Heart right ventricle (tissue), 16 donors: ENCODE results near the gene PROM2. TPM values are rescaled to one million over a fixed set of nuclear protein-coding genes. Genes with fewer than 3 reads are reported as not detected.

Source experiments
- ATAC-seq, 8 donors: fragments of 200-7000 bp; cut with Tn5 transposase; one replicate each; pipeline ENCODE4 v1.9.1; 2020; ENCODE audit warnings: mild to moderate bottlenecking in 8 of 8, moderate library complexity in 8 of 8, moderate number of reproducible peaks in 1 of 8
- DNase-seq, 2 donors: peaks; one replicate each; pipeline ENCODE4 v3.0.0-alpha.2; 2020
- H3K27ac ChIP-seq, 10 donors: fragments of 200-600 bp; sonication (generic) in 2 of 10; one replicate each; pipeline versions ENCODE4 v1.5.0 to v1.8.0; 2020 to 2022; ENCODE audit warnings: mild to moderate bottlenecking in 3 of 10
- H3K27me3 ChIP-seq, 7 donors: fragments of 200-600 bp; one replicate each; pipeline ENCODE4 v1.8.0; 2021 to 2022; ENCODE audit warnings: mild to moderate bottlenecking in 2 of 7
- H3K36me3 ChIP-seq, 9 donors: fragments of 200-600 bp; sonication (generic) in 1 of 9; one replicate each; pipeline versions ENCODE4 v1.5.0 to v1.8.0; 2020 to 2022; ENCODE audit warnings: mild to moderate bottlenecking in 2 of 9
- H3K4me1 ChIP-seq, 9 donors: fragments of 200-600 bp; sonication (generic) in 1 of 9; one replicate each; pipeline versions ENCODE4 v1.5.0 to v1.8.0; 2020 to 2022; ENCODE audit warnings: mild to moderate bottlenecking in 4 of 9
- H3K4me3 ChIP-seq, 10 donors: fragments of 200-600 bp; sonication (generic) in 2 of 10; one replicate each; pipeline versions ENCODE4 v1.5.0 to v1.8.0; 2020 to 2022; ENCODE audit warnings: mild to moderate bottlenecking in 7 of 10, moderate library complexity in 2 of 10
- H3K9me3 ChIP-seq, 11 donors: fragments of 200-600 bp in 10 of 11; sonication (generic) in 2 of 11; one replicate each; pipeline versions ENCODE4 v1.5.0 to v1.8.0; 2013 to 2022; ENCODE audit warnings: mild to moderate bottlenecking in 2 of 11, control low read depth in 1 of 11, moderate library complexity in 1 of 11
- WGBS, 2 donors: extraction: QIAGEN DNeasy Blood & Tissue Kit; methylation state at CpG; one replicate each; pipeline ENCODE4 v1.1.7; 2013; ENCODE audit warnings: inconsistent platforms in 1 of 2; 5-methylcytosine and 5-hydroxymethylcytosine counted together
- intact Hi-C, 10 donors: fragments of 100-400 bp; cut with DNase I; formaldehyde crosslinking; loops; one replicate each; pipeline versions ENCODE4 v1.11.1 to v1.14.2; 2022
- polyA plus RNA-seq, 2 donors: library from polyadenylated mRNA; stranded (reverse); fragments of 200-250 nt; gene quantifications; one replicate each; pipeline ENCODE4 v1.2.3, GENCODE V29; 2013
- total RNA-seq, 10 donors: library from RNA; stranded (reverse); fragmentation: NEBNext Ultra II Directional in 3 of 10; extraction: Animal tissue kit (Norgen Biotek cat#: 25700) in 3 of 10; gene quantifications; one replicate each; pipeline versions ENCODE4 v1.2.1 to v1.2.4, GENCODE V29; 2021 to 2023
- TF ChIP-seq, protein P1 (sequence below), 9 donors: fragments of 200-600 bp; sonication (generic) in 2 of 9; IDR thresholded peaks; one replicate each; pipeline versions ENCODE4 v1.5.0 to v1.8.0; 2021 to 2022; ENCODE audit warnings: antibody characterized with exemption in 9 of 9, mild to moderate bottlenecking in 5 of 9, moderate library complexity in 1 of 9
- donor health status: Arrhythmogenic right ventricular cardiomyopathy.
- donor health status: ischemic (EF 13 %, LVEDD 7.1; RV severe dilation, severe dysfunction).
- donor health status: healthy with polysubstance abuse.
- donor health status: DM: no; HTN: yes; CAD: no.
- donor health status: DM: no; HTN: no; CAD: no.
- donor health status: ischemic (EF 25% LVEDD 6.9; RV normal size, moderate dysfunction).
- donor health status: ischemic (EF 25% LVEDD 5.7; RV mildly dilated, moderate dysfunction).
- donor health status: healthy.
- donor health status: DM: yes; HTN: yes; CAD: no.
- donor health status: Ischemic cardiomyopathy.
- donor health status: ischemic (EF 35%, LVEDD 5.7; RV mildly dilated, moderate dysfunction).
- donor health status: nonischemic (EF 11% LVEDD 7.7; RV severe dilation, severe dysfunction).
- donor health status: DM: yes; HTN: yes; CAD: no.
- donor health status: PGD.
- donor health status: ischemic (EF 29% LVEDD 5.4; RV normal size, mild dysfunction).
- donor health status: nonischemic (EF 23%, LVEDD 6.1; RV moderate dilation, normal function).

The PROM2 gene
- total and polyA plus RNA-seq, 12 donors, result 0.32 to 3.4 (median 0.94) TPM

DNA sequence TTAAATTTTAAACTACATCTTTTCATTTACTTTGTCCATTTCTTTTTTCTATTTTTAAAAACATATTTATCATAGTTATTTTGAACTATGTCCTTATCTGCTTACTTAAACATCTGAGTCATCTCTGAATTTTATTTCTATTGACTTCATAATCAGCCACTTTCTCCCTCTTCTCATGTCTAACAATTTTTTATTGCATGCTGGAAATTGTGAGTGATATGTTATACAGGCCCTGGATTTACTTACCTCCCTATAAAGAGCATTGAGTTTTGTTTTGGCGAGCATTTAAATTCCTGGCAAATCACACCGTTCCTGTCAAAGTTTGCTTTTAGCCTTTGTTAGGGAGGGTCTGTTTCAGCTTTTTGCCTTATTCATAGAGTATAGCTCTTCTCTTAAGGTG is 62.2 kb downstream of the PROM2 start:
- TF ChIP-seq, protein P1, sequence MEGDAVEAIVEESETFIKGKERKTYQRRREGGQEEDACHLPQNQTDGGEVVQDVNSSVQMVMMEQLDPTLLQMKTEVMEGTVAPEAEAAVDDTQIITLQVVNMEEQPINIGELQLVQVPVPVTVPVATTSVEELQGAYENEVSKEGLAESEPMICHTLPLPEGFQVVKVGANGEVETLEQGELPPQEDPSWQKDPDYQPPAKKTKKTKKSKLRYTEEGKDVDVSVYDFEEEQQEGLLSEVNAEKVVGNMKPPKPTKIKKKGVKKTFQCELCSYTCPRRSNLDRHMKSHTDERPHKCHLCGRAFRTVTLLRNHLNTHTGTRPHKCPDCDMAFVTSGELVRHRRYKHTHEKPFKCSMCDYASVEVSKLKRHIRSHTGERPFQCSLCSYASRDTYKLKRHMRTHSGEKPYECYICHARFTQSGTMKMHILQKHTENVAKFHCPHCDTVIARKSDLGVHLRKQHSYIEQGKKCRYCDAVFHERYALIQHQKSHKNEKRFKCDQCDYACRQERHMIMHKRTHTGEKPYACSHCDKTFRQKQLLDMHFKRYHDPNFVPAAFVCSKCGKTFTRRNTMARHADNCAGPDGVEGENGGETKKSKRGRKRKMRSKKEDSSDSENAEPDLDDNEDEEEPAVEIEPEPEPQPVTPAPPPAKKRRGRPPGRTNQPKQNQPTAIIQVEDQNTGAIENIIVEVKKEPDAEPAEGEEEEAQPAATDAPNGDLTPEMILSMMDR (IDR thresholded peaks at IDR 0.05), result no peak
- H3K4me1 ChIP-seq, result no peaks in the 10 kb centered on the region
- intact Hi-C loops, result no loop called here
- no peak overlapping the region for H3K27ac ChIP-seq
- no peaks in the 10 kb centered on the region for H3K9me3 ChIP-seq
- no peak overlapping the region for H3K4me3 ChIP-seq
- ATAC-seq (no peak), DNase-seq (no peak)
- H3K36me3 ChIP-seq, result no peaks in the 10 kb centered on the region
- 73 to 88% methylated on average over 2 of the region's 2 CpGs for WGBS, 2 donors
- peaks cover 0 to 13% (median 3%) of the 10 kb centered on the region in 7 donors for H3K27me3 ChIP-seq

GRCh38 chr2:95337829-95338228 is 63.6 kb downstream of the PROM2 start:
- TF ChIP-seq, protein P1 (IDR thresholded peaks at IDR 0.05), result no peak
- Histone ChIP-seq H3K4me3 (no peak overlapping the region), H3K27ac (no peak overlapping the region), H3K27me3 (peaks cover 0 to 26% (median 15%) of the 10 kb centered on the region in 7 donors), H3K4me1 (no peaks in the 10 kb centered on the region), H3K9me3 (no peaks in the 10 kb centered on the region), H3K36me3 (no peaks in the 10 kb centered on the region)
- WGBS, 2 donors, result 73 to 78% methylated on average over 7 of the region's 7 CpGs
- intact Hi-C loops, result no loop called here
- ATAC-seq (no peak), DNase-seq (peak in 1 of 2 donors; percentile 2)

Other genes with a start within 250 kb of the PROM2 start
- gene MAL, start 248.7 kb upstream of the PROM2 start, total RNA-seq, result 10 to 100 TPM in 1 of 10 donors, 1 to 10 TPM in 9; 1.5 to 10.5 (median 3.0) TPM
- 1 to 10 TPM; 4.2 to 9.1 TPM for gene MAL, start 248.7 kb upstream of the PROM2 start, polyA plus RNA-seq
- gene MRPS5, start 152.6 kb upstream of the PROM2 start, total RNA-seq, result 10 to 100 TPM; 50.6 to 85.7 (median 61.5) TPM
- 100 to 1,000 TPM; 105 to 144 TPM for gene MRPS5, start 152.6 kb upstream of the PROM2 start, polyA plus RNA-seq
- gene ZNF514, start 114.6 kb upstream of the PROM2 start, total RNA-seq, result 10 to 100 TPM in 8 of 10 donors, 1 to 10 TPM in 2; 9.9 to 17.2 (median 12.4) TPM
- gene ZNF514, start 114.6 kb upstream of the PROM2 start, polyA plus RNA-seq, result 10 to 100 TPM in 1 of 2 donors, 1 to 10 TPM in 1; 4.9 to 16.4 TPM
- 1 to 10 TPM; 2.6 to 4.8 (median 3.5) TPM for gene ZNF2, start 108.6 kb upstream of the PROM2 start, total RNA-seq
- 1 to 10 TPM; 1.4 to 1.5 TPM for gene ZNF2, start 108.6 kb upstream of the PROM2 start, polyA plus RNA-seq
- gene ZNF892, start 66.9 kb upstream of the PROM2 start, total RNA-seq, result 1 to 10 TPM; 1.9 to 4.4 (median 3.0) TPM
- 1 to 10 TPM in 1 of 2 donors, under 1 TPM in 1; 0.26 to 1.3 TPM for gene ZNF892, start 66.9 kb upstream of the PROM2 start, polyA plus RNA-seq
- 1 to 10 TPM; 2.1 to 8.0 (median 3.9) TPM for gene KCNIP3, start 22.9 kb downstream of the PROM2 start, total RNA-seq
- 1 to 10 TPM; 3.6 to 6.8 TPM for gene KCNIP3, start 22.9 kb downstream of the PROM2 start, polyA plus RNA-seq
- 10 to 100 TPM; 24.1 to 45.1 (median 39.8) TPM for gene FAHD2A, start 128.3 kb downstream of the PROM2 start, total RNA-seq
- 10 to 100 TPM; 26.5 to 40.9 TPM for gene FAHD2A, start 128.3 kb downstream of the PROM2 start, polyA plus RNA-seq
- not detected for gene TRIM43B, start 210.3 kb downstream of the PROM2 start, total RNA-seq
- gene TRIM43B, start 210.3 kb downstream of the PROM2 start, polyA plus RNA-seq, result not detected